NCI-H1105 treated with DMSO at 0.1 percent for 48 hours (cell line): Measurements from ENCODE around the gene TREH.
A peak's percentile ranks its signal among the peaks of the same experiment; 100 is the strongest.
"Not testable (repeated sequence)": the region's sequence is repeated elsewhere in the genome, so short reads cannot be mapped to it uniquely, and the experiment has no call there.

ENCODE experiments used
- DNase-seq: peaks from one replicate; lab custom pipeline; 2025; lab: John Stamatoyannopoulos, UW

The TREH gene

GRCh38 chr11:118697346-118697745 lies 17.9 kb upstream of the TREH start:
- no peak for DNase-seq

- no peak for DNase-seq
Measured at GRCh38 chr11:118696673-118697226, 17.3 kb upstream of the TREH start.

GRCh38 chr11:118694771-118695170 lies 15.3 kb upstream of the TREH start:
- no peak for DNase-seq

GRCh38 chr11:118694185-118694584 lies 14.7 kb upstream of the TREH start:
- DNase-seq, result no peak

GRCh38 chr11:118691926-118692830 lies 12.7 kb upstream of the TREH start:
- no peak for DNase-seq

- DNase-seq, result no peak
Measured at GRCh38 chr11:118690553-118691304, 11.3 kb upstream of the TREH start.

GRCh38 chr11:118689852-118690552 lies 10.6 kb upstream of the TREH start:
- peak; percentile 98 for DNase-seq

- no peak for DNase-seq
Measured at GRCh38 chr11:118689503-118689851, 10.0 kb upstream of the TREH start.

GRCh38 chr11:118688851-118689502 lies 9.5 kb upstream of the TREH start:
- no peak for DNase-seq

GRCh38 chr11:118688339-118688738 lies 8.9 kb upstream of the TREH start:
- not testable (repeated sequence) for DNase-seq

GRCh38 chr11:118687906-118688305 lies 8.5 kb upstream of the TREH start:
- DNase-seq, result no peak

GRCh38 chr11:118684187-118684586 lies 4.7 kb upstream of the TREH start:
- no peak for DNase-seq

GRCh38 chr11:118682939-118683338 lies 3.5 kb upstream of the TREH start:
- DNase-seq, result not testable (repeated sequence)

GRCh38 chr11:118682372-118682771 lies 2.9 kb upstream of the TREH start:
- DNase-seq, result no peak

- not testable (repeated sequence) for DNase-seq
Measured at GRCh38 chr11:118678908-118679307, 542 bp downstream of the TREH start.

- DNase-seq, result no peak
Measured at GRCh38 chr11:118677977-118678376, 1.5 kb downstream of the TREH start.

GRCh38 chr11:118674082-118674435 lies 5.4 kb downstream of the TREH start:
- no peak for DNase-seq

- DNase-seq, result no peak
Measured at GRCh38 chr11:118673361-118674081, 5.9 kb downstream of the TREH start.

- DNase-seq, result no peak
Measured at GRCh38 chr11:118672846-118673245, 6.6 kb downstream of the TREH start.

- DNase-seq, result no peak
Measured at GRCh38 chr11:118671254-118671653, 8.2 kb downstream of the TREH start.

- no peak for DNase-seq
Measured at GRCh38 chr11:118670063-118670462, 9.4 kb downstream of the TREH start.
